ENCODE data around the gene GJC2. TPM values are rescaled to one million over a fixed set of nuclear protein-coding genes. Genes with fewer than 3 reads are reported as not detected.
"Not testable (repeated sequence)": the region's sequence is repeated elsewhere in the genome, so short reads cannot be mapped to it uniquely, and the experiment has no call there.

The GJC2 gene
- total RNA-seq, 4 donors from 2014 or later = 0.88 to 0.94 TPM; not detected in 2

DNA sequence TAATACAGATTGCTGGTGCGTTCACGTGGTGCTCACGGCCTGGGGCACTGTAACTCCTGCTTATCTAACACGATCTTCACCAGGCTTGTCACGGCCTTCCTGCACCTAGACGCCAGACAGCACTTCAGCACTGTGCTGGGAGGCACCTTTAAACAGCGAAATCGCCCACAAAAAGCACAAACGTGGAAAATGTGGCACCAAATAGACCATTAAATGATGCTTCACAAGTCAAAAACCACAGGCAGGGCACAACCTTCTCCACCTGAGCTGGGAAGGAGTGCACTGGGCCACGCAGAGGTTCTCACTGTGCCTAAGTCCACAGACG, 35.9 kb downstream of the GJC2 start:
- H3K4me1 ChIP-seq = no peaks in the 10 kb centered on the region
- H3K9me3 ChIP-seq = peaks cover 0 to 4% (median 0%) of the 10 kb centered on the region in 4 donors
- no peak for TF ChIP-seq POLR2A (IDR thresholded peaks at IDR 0.05)
- TF ChIP-seq, protein P1, sequence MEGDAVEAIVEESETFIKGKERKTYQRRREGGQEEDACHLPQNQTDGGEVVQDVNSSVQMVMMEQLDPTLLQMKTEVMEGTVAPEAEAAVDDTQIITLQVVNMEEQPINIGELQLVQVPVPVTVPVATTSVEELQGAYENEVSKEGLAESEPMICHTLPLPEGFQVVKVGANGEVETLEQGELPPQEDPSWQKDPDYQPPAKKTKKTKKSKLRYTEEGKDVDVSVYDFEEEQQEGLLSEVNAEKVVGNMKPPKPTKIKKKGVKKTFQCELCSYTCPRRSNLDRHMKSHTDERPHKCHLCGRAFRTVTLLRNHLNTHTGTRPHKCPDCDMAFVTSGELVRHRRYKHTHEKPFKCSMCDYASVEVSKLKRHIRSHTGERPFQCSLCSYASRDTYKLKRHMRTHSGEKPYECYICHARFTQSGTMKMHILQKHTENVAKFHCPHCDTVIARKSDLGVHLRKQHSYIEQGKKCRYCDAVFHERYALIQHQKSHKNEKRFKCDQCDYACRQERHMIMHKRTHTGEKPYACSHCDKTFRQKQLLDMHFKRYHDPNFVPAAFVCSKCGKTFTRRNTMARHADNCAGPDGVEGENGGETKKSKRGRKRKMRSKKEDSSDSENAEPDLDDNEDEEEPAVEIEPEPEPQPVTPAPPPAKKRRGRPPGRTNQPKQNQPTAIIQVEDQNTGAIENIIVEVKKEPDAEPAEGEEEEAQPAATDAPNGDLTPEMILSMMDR (IDR thresholded peaks at IDR 0.05) = no peak
- peak overlapping the region in 1 of 4 donors; percentile 27 for H3K27ac ChIP-seq
- no peak overlapping the region for H3K4me3 ChIP-seq
- H3K27me3 ChIP-seq = no peaks in the 10 kb centered on the region
- H3K36me3 ChIP-seq = no peaks in the 10 kb centered on the region
- DNase-seq = peak in 1 of 3 donors; percentile 59

DNA sequence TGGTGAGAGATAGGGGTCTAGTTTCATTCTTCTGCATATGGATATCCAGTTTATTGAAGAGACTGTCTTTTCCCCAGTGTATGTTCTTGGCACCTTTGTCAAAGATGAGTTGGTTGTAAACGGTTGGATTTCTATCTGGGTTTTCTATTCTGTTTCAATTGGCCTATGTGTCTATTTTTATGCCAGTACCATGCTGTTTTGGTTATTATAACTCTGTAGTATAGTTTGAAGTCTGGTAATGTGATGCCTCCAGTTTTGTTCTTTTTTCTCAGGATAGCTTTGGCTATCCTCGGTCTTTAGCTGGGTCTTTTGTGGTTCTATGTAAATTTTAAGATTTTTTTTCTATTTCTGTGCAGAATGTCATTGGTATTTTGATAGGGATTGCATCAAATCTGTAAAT, 38.5 kb downstream of the GJC2 start:
- DNase-seq, H3K27ac ChIP-seq, H3K4me1 ChIP-seq, H3K36me3 ChIP-seq, H3K4me3 ChIP-seq, H3K9me3 ChIP-seq, H3K27me3 ChIP-seq: not testable (repeated sequence)

DNA sequence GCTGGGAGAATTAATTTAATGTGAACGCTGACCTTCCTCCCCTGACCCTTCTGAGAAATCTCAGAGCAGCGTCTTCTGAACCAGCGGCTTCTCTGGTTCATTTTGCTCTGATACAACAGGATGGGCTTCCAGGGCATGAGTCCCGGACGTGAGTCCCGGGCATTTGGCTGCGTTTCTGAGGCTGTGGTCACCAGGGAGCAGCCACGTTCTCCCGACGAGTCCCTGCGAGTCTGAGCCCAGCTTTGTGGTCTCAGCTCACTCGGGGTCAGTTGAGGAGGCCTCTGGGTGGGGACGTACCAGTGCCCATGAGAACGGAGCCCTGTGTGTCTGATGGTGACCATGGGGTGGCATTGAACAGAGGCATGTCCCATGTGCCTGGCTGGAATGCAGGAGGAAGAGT, 40.5 kb downstream of the GJC2 start:
- Histone ChIP-seq H3K27me3 (no peaks in the 10 kb centered on the region), H3K9me3 (peaks cover 0 to 4% (median 0%) of the 10 kb centered on the region in 4 donors), H3K27ac (no peak overlapping the region), H3K36me3 (no peaks in the 10 kb centered on the region), H3K4me3 (no peak overlapping the region), H3K4me1 (no peaks in the 10 kb centered on the region)
- peak in 1 of 3 donors; percentile 29 for DNase-seq
- TF ChIP-seq, protein P1 (IDR thresholded peaks at IDR 0.05) = no peak
- TF ChIP-seq POLR2A (IDR thresholded peaks at IDR 0.05) = no peak

DNA sequence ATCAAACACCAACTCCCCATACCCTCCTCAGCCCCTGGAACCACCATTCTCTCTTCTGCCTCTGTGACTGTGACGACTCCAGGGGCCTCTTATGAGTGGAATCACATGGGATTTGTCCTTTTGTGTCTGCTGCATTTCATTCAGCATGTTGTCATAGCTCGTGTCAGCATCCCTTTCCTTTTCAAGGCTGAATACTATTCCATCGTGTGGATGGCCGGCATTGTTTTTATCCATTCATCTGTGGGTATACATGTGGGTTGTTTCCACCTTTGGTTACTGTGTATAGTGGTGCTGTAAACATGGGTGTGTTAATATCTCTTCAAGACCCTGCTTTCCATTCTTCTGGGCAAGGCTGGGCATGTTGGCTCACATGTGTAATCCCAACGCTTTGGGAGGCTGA, 41.0 kb downstream of the GJC2 start:
- no peak for TF ChIP-seq POLR2A (IDR thresholded peaks at IDR 0.05)
- TF ChIP-seq, protein P1 (IDR thresholded peaks at IDR 0.05) = no peak
- Histone ChIP-seq H3K4me1 (no peaks in the 10 kb centered on the region), H3K36me3 (no peaks in the 10 kb centered on the region), H3K27me3 (no peaks in the 10 kb centered on the region), H3K4me3 (no peak overlapping the region), H3K27ac (no peak overlapping the region), H3K9me3 (peaks cover 0 to 4% (median 0%) of the 10 kb centered on the region in 4 donors)
- peak in 1 of 3 donors; percentile 19 for DNase-seq

DNA sequence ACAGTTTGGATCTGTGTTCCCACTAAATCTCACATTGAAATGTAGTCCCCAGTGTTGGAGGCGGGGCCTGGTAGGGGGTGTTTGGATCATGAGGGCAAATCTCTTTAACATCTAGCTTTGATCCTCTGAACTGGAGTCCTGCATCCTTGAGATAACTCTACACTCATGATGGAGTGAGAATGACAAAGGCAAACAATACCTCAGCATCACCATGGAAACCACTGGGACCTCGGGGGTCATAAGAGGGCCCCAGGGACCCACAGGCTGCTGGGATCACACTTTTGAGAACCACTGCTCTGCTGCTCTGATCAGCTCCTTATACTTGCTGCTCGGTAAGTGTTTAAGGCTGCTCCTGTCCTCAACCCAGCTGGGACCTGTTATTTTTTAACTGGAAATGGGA, 44.7 kb downstream of the GJC2 start:
- Histone ChIP-seq H3K36me3 (no peaks in the 10 kb centered on the region), H3K9me3 (peaks cover 0 to 10% (median 0%) of the 10 kb centered on the region in 4 donors), H3K4me3 (no peak overlapping the region), H3K4me1 (no peaks in the 10 kb centered on the region), H3K27ac (no peak overlapping the region), H3K27me3 (no peaks in the 10 kb centered on the region)
- DNase-seq = no peak
- TF ChIP-seq, protein P1 (IDR thresholded peaks at IDR 0.05) = no peak
- TF ChIP-seq POLR2A (IDR thresholded peaks at IDR 0.05) = no peak

DNA sequence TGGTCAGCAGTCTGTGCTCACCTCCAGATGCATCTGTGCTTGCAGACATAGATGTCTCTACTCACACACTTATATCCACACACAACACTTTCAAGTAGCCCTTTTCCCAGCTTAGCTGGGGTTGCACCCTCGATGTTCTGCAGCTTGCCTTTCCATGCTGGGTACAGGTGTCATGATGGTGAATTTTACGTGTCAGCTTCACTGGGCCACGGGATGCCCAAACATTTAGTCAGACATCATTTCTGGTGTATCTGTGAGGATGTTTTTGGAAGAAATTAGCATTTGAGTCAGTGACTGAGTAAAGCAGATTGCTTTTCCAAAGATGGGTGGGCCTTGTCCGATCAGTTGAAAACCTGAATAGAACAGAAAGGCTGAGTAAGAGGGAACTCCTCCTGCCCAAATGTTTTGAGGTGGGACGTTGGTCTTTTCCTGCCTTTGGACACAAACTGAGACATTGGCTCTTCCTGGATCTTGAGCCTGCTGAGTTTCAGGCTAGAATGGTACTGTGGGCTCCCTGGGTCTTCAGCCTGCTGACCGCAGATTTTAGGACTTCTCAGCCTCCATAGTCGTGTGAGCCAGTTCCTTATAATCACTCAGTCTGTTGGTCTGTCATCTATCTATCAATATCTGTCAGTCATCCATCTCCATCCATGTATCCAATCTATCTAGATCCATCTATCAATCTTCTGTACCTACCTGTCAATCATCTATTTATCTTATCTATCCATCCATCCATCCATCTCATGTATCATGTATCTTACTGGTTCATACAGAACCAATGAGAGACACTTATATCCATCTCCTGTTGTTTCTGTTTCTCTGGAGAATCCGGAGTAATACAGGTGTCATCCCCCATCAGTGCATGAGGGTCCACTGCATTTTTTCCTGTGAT, 45.4 kb downstream of the GJC2 start:
- Histone ChIP-seq H3K27ac (no peak overlapping the region), H3K27me3 (no peaks in the 10 kb centered on the region), H3K4me3 (no peak overlapping the region), H3K4me1 (no peaks in the 10 kb centered on the region), H3K36me3 (no peaks in the 10 kb centered on the region), H3K9me3 (peaks cover 0 to 10% (median 0%) of the 10 kb centered on the region in 4 donors)
- no peak for DNase-seq
- TF ChIP-seq, protein P1 (IDR thresholded peaks at IDR 0.05) = no peak
- no peak for TF ChIP-seq POLR2A (IDR thresholded peaks at IDR 0.05)

All from Peyer's patch (tissue), 4 donors.